Measurements from ENCODE around the gene TMEM191C. TPM values are rescaled to one million over a fixed set of nuclear protein-coding genes. Genes with fewer than 3 reads are reported as not detected.

TMEM191C gene
- total RNA-seq, 1 experiment from 2014 or later, result 0.82 TPM

DNA sequence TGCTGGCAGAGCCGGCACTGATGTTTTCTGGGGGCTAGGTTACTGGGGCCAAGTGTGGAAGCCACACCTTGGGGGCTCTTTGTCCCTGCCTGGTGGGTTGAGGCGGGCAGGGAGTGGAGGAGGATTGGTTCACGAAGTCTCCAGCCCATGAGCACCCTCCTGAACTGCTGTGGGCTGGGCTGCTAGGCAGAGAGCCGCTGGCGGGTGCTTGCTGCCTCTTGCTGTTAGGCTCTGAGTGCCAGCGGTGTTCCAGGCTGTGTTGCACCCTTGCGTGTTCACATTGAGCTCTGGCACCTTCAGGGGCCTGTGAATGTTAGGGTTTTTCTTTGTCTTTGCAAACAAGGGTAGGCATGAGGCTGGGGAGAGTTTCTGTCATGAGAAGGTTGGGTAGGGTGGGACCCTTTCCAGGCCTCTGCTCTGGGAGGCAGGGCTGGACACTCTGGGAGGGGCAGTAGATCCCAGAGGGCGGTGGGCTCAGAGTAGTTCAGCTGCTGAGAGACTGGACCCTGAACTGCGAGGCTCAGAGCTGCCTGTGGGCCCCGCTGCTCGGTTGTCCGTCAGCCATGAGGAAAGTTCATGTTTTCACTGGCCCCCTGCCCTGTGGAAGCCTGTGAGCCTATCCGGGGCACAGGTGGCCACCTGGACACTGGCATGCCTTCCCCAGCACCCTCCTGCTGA lies 24.0 kb upstream of the TMEM191C start:
- intact Hi-C loops (cut with micrococcal nuclease; ENCODE audit: unreplicated experiment), result no loop called here
- CTCF ChIA-PET, result no interaction called here

DNA sequence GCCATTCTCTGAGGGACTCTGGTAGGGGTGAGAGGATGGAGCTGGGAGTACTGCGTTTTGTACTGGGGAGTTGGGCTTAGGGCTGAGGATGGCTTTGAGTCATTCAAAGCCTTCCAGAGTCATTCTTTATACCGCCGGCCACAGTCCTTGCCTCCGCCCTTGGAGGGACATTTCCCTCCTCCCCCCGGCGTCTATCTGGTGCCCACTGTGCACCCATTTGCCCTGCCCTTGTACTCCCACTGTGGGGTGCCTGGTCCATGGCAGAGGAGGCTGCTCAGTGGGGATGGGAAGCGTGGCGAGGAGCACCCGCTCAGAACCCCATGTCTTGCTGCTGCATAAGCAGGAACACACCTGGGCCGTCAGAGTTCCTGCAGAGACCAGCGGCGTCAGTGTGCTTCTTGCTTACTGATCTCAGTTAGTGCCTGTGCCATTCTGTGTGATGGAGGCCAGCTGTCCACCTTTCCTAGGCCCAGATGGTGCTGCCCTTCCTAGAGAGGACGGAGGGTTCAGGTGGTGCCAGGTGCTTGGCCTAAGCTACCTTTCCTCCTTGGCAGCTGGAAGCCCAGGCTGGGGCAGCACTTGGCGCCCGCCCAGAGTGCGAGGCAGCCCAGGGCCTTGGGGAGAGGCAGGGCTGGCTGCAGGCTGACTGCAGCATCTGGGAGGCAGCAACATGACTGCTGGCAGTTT lies 23.3 kb upstream of the TMEM191C start:
- no peak for DNase-seq (ENCODE audit: low spot score)
- ChIA-PET CTCF (interaction anchor here (0.5 kb wide), 1 partner anchor 168 kb away, joined by 3 read pairs; no protein-coding TSS in a partner anchor), POLR2A (ENCODE audit: low non-redundant PET) (no interaction called here)
- Histone ChIP-seq H3K36me3 (ENCODE audit: insufficient read depth, low read length, poor library complexity, severe bottlenecking) (peaks cover 7% of the 10 kb centered on the region), H3K9me3 (ENCODE audit: low read depth, low read length, poor library complexity, severe bottlenecking) (no peaks in the 10 kb centered on the region), H3K4me1 (ENCODE audit: insufficient read depth, low read length, poor library complexity, severe bottlenecking) (no peaks in the 10 kb centered on the region), H3K27me3 (replicated peaks; ENCODE audit: insufficient read depth, low read depth, low read length, poor library complexity) (no peaks in the 10 kb centered on the region), H3K4me3 (ENCODE audit: low read depth, low read length, poor library complexity, severe bottlenecking) (no peak overlapping the region), H3K27ac (ENCODE audit: low read depth, low read length, poor library complexity, severe bottlenecking) (no peak overlapping the region)
- TF ChIP-seq, protein P1, sequence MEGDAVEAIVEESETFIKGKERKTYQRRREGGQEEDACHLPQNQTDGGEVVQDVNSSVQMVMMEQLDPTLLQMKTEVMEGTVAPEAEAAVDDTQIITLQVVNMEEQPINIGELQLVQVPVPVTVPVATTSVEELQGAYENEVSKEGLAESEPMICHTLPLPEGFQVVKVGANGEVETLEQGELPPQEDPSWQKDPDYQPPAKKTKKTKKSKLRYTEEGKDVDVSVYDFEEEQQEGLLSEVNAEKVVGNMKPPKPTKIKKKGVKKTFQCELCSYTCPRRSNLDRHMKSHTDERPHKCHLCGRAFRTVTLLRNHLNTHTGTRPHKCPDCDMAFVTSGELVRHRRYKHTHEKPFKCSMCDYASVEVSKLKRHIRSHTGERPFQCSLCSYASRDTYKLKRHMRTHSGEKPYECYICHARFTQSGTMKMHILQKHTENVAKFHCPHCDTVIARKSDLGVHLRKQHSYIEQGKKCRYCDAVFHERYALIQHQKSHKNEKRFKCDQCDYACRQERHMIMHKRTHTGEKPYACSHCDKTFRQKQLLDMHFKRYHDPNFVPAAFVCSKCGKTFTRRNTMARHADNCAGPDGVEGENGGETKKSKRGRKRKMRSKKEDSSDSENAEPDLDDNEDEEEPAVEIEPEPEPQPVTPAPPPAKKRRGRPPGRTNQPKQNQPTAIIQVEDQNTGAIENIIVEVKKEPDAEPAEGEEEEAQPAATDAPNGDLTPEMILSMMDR (conservative IDR thresholded peaks at IDR 0.05; ENCODE audit: low read depth, low read length), result no peak
- no peak for TF ChIP-seq EZH2 (IDR thresholded peaks at IDR 0.05; ENCODE audit: borderline replicate concordance, low read depth, low read length, poor library complexity, severe bottlenecking)
- BruUV-seq (replicated peaks), result no TSS peak
- intact Hi-C loops (cut with micrococcal nuclease; ENCODE audit: unreplicated experiment), result no loop called here

More for the DNA sequence above, 24.0 kb upstream of the TMEM191C start:
- no peaks in the 10 kb centered on the region for H3K4me1 ChIP-seq (ENCODE audit: insufficient read depth, low read length, poor library complexity, severe bottlenecking)
- peaks cover 7% of the 10 kb centered on the region for H3K36me3 ChIP-seq (ENCODE audit: insufficient read depth, low read length, poor library complexity, severe bottlenecking)
- BruUV-seq (replicated peaks), result no TSS peak
- H3K27me3 ChIP-seq (replicated peaks; ENCODE audit: insufficient read depth, low read depth, low read length, poor library complexity), result no peaks in the 10 kb centered on the region
- no peaks in the 10 kb centered on the region for H3K9me3 ChIP-seq (ENCODE audit: low read depth, low read length, poor library complexity, severe bottlenecking)
- no peak for DNase-seq (ENCODE audit: low spot score)
- POLR2A ChIA-PET (ENCODE audit: low non-redundant PET), result no interaction called here
- no peak overlapping the region for H3K27ac ChIP-seq (ENCODE audit: low read depth, low read length, poor library complexity, severe bottlenecking)
- H3K4me3 ChIP-seq (ENCODE audit: low read depth, low read length, poor library complexity, severe bottlenecking), result no peak overlapping the region
- TF ChIP-seq, protein P1 (conservative IDR thresholded peaks at IDR 0.05; ENCODE audit: low read depth, low read length), result no peak
- TF ChIP-seq EZH2 (IDR thresholded peaks at IDR 0.05; ENCODE audit: borderline replicate concordance, low read depth, low read length, poor library complexity, severe bottlenecking), result no peak

DNA sequence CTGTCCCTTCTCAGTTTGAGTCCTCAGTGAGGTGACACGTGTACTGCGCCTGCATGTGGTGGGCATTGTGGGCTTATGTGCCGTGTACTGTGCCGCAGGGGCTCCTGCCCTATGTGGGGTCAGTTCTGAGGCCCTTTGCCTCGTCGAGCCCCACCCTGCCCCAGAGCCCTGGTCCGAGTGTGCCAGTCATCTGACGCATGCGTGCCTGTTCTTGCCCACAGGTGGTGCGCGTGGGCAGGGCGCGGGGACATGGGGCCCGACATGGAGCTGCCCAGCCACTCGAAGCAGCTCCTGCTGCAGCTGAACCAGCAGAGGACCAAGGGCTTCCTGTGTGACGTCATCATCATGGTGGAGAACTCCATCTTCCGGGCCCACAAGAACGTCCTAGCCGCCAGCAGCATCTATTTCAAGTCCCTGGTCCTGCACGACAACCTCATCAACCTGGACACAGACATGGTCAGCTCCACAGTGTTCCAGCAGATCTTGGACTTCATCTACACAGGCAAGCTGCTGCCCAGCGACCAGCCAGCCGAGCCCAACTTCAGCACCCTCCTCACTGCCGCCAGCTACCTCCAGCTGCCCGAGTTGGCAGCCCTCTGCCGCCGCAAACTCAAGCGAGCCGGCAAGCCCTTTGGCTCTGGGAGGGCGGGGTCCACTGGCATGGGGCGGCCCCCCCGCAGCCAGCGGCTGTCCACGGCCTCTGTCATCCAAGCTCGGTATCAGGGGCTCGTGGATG lies 22.3 kb upstream of the TMEM191C start:
- no TSS peak for BruUV-seq (replicated peaks)
- intact Hi-C loops (cut with micrococcal nuclease; ENCODE audit: unreplicated experiment), result no loop called here
- POLR2A ChIA-PET (ENCODE audit: low non-redundant PET), result no interaction called here
- H3K36me3 ChIP-seq (ENCODE audit: insufficient read depth, low read length, poor library complexity, severe bottlenecking), result peaks cover 7% of the 10 kb centered on the region
- TF ChIP-seq, protein P1 (conservative IDR thresholded peaks at IDR 0.05; ENCODE audit: low read depth, low read length), result no peak
- TF ChIP-seq EZH2 (IDR thresholded peaks at IDR 0.05; ENCODE audit: borderline replicate concordance, low read depth, low read length, poor library complexity, severe bottlenecking), result no peak
- no peak for DNase-seq (ENCODE audit: low spot score)
- no peaks in the 10 kb centered on the region for H3K27me3 ChIP-seq (replicated peaks; ENCODE audit: insufficient read depth, low read depth, low read length, poor library complexity)
- CTCF ChIA-PET, result no interaction called here
- H3K4me3 ChIP-seq (ENCODE audit: low read depth, low read length, poor library complexity, severe bottlenecking), result no peak overlapping the region
- H3K27ac ChIP-seq (ENCODE audit: low read depth, low read length, poor library complexity, severe bottlenecking), result no peak overlapping the region
- no peaks in the 10 kb centered on the region for H3K9me3 ChIP-seq (ENCODE audit: low read depth, low read length, poor library complexity, severe bottlenecking)
- H3K4me1 ChIP-seq (ENCODE audit: insufficient read depth, low read length, poor library complexity, severe bottlenecking), result no peaks in the 10 kb centered on the region

All from A673 (cell line).